Stimulated activated CD8-positive, alpha-beta memory T cell treated with anti-CD3 and anti-CD28 coated beads, Interleukin-7, amount 100 ng/mL, for 4 hours (primary cell): ENCODE measurements around the gene ZNF431.
A peak's percentile ranks its signal among the peaks of the same experiment; 100 is the strongest.
"Not testable (repeated sequence)": the region's sequence is repeated elsewhere in the genome, so short reads cannot be mapped to it uniquely, and the experiment has no call there.

ENCODE experiments used
- DNase-seq, 2 donors: peaks; one replicate each; pipeline ENCODE4 v3.0.0-alpha.2; 2020; ENCODE audit warnings: low read depth in 2 of 2

The ZNF431 gene

GRCh38 chr19:21141787-21142464, at the start of gene ZNF431:
ZNF431 (plus strand) TSS chr19:21142040; CDS start chr19:21142184, 144 bp downstream.
- DNase-seq = peak; percentile 79 to 84

- no peak for DNase-seq
These were observed 49.7 kb upstream of the ZNF431 start for GRCh38 chr19:21092109-21092508.

- no peak for DNase-seq
These were observed 47.4 kb upstream of the ZNF431 start for GRCh38 chr19:21094347-21095025.

- no peak for DNase-seq
These were observed 43.5 kb upstream of the ZNF431 start for GRCh38 chr19:21098291-21098690.

DNA sequence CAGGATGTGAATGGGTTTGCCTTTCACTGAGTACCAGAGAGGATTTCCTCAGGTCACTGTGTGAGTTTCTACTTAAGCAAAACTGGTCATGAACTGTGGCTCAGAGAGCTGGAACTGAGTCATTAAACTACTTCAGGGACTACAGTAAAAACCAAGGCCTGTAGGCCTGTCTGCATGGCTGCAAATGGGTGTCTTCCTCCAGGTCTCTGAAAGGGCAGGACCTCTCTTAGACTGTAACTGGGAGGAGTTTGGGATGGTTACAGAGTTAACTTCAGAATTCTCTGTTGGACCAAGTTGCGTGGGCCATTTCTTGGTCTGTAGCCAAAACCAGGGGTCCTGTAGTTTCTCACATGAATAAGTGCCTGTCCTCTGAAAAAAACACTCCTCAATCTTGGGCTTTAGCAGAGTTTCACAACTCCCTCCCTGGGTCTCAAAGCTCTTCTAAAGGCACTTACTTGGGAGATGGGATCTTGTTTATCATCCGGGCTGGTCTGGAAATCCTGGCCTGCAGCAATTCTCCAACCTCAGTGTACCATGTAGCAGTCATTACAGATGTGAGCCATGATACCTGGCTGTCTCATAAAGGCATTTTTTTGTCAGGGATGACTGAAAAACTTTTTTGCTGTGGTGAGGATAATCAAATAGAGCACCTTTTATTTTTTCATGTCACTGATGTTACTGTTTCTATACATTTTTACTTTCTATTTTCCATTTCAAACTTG, 40.2 kb upstream of the ZNF431 start:
- no peak for DNase-seq

GRCh38 chr19:21109116-21109515, 32.7 kb upstream of the ZNF431 start:
- no peak for DNase-seq

GRCh38 chr19:21110183-21110582, 31.7 kb upstream of the ZNF431 start:
- DNase-seq = no peak

DNA sequence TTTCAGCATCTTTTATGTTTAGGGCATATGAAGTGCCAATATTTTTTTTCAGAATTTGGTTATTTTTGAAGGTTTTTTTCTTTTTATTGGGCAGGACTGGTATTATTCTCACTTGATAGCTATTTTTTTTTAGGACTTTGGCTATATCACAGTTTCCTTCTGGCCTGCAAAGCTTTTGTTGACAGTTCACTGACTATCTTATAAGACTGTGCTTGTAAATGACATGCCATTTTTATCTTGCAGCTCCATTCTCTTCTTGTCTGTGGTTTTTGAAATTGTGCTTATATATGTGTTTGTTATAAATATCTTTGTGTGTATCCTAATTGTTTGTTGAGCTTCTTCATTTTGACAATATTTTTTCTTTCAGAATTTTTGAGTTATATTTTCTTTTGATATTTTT, 26.4 kb upstream of the ZNF431 start:
- no peak for DNase-seq

GRCh38 chr19:21117041-21117907, 24.6 kb upstream of the ZNF431 start:
- no peak for DNase-seq

GRCh38 chr19:21126078-21126477, 15.8 kb upstream of the ZNF431 start:
- DNase-seq = no peak

DNA sequence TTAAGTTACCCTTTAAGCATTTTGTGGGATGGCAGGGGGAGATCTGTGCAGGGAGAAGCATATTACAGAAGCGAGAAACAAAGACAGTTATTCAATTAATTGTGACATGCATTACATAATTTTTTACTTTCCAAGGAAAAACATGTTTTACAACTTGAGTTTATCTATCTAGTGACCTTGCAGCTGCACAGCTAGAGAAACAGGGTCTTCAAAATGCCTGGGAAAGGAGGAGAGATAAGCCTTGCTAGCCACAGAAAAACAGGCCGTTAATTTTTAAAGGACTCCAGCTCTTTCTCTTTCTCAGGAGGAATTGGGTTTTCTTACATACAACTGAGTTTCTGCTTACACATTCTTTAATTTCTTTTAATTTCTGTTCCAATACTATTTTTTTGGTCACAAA, 14.8 kb upstream of the ZNF431 start:
- DNase-seq = no peak

GRCh38 chr19:21127898-21128297, 13.9 kb upstream of the ZNF431 start:
- no peak for DNase-seq

DNA sequence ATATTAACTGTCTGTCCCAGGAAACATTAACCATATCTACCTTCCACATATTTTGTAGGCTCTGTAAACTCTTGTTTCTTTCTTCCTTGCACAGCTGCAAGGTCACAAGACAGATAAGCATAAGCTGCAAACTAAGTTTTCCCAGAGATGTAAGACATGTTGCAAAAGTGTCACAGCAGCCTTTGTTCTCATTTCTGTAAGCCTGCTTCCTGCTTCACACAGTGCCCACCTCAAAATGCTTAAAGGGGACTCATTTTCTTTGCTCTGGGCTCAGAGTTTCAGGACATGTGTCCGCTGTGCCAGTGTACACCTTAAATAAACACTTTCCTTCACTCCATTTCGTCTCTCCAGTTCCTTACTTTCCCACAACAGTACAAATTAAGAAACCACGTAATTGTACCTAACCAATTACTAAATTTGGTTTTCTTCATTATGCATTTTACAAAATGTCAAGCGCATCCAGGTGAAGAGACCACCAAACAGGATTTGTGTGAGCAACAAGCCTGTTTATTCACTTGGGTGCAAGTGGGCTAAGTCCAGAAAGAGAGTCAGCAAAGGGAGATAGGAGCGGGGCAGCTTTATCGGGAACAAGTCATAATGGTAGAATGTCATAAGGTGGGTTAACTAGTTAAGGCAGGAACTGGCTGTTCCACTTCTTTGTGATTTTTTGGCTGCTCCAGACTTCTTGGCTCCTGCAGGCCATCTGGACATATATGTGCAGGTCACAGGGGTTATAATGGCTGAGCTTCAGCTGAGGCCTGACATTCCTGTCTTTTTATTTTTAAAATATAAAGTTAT, 12.7 kb upstream of the ZNF431 start:
- no peak for DNase-seq

DNA sequence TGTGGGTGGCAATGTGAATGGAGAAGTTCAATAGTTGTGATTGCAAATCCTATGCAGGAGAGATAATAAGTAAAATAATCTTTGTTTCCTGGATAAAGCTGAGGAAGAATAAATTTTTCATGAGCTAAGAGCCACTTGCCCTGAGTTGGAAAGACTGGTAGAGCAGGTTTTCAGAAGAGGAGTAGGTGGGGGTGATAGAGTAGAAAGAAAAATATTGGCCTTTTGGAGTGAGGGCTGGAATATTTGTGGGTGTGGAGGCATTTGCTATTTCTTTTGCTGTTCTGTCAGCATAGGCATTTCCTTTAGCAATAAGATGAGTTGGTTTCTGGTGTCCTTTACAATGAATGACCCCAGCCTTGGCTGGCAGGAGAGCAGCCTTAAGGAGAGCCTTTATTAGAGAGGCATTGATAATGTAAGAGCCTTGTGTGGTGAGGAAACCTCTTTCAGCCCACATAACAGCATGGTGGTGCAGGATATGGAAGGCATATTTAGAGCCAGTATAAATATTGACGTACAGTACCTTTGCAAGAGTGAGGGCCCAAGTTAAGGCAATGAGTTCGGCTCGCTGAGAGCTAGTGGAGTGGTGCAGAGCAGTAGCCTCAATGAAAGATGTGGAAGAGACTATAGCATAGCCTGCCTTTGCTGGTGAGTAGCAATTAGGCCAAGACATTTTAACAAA, 11.6 kb upstream of the ZNF431 start:
- no peak for DNase-seq

GRCh38 chr19:21133633-21134032, 8.2 kb upstream of the ZNF431 start:
- DNase-seq = no peak

DNA sequence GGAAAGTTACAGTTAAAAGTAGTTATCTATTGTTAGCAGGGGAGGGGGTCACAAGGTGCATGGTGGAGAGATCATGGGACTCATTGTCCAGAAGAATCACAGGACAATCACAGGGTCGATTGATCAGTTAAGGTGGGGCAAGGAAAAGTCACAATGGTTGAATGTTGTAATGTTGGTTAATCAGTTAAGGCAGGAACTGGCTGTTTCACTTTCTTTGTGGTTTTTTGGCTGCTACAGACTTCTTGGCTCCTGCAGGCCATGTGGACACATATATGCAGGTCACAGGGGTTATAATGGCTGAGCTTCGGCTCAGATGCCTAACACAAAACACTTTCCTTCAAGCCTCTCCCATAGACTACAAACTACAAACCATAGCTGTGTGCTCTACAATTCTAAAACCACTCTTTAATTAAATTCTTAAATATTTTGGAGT, 6.9 kb upstream of the ZNF431 start:
- no peak for DNase-seq

DNA sequence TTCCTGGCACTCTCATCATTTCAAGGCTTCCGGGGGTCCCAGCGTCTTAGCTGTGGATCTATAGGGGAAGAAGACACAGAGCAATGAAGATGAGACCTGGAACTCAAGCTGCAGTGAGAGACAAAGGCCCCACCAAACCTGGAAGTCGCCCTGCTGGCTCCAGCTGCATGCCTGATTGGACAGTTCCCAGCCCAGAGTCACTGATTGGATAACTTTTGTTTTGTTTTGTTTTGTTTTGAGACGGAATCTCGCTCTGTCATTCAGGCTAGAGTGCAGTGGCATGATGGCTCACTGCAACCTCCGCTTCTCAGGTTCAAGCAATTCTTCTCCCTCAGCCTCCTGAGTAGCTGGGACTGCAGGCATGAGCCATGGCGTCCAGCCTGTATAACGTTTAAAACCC, 6.4 kb upstream of the ZNF431 start:
- no peak for DNase-seq

- no peak for DNase-seq
These were observed 3.7 kb upstream of the ZNF431 start for GRCh38 chr19:21138130-21138529.

GRCh38 chr19:21141006-21141405, 834 bp upstream of the ZNF431 start:
- not testable (repeated sequence) for DNase-seq

GRCh38 chr19:21143428-21143827, 1.6 kb downstream of the ZNF431 start:
- no peak for DNase-seq
